ENCODE data around the gene LAPTM4A. TPM values are rescaled to one million over a fixed set of nuclear protein-coding genes. Genes with fewer than 3 reads are reported as not detected.

Gene LAPTM4A
- total RNA-seq, 1 experiment from 2014 or later = 123 TPM

- H3K27me3 ChIP-seq (ENCODE audit: control insufficient read depth, insufficient read depth, low read length) = no peaks in the 10 kb centered on the region
- TF ChIP-seq CTCF (IDR thresholded peaks at IDR 0.05) = no peak
- TF ChIP-seq SIN3A (IDR thresholded peaks at IDR 0.05; ENCODE audit: borderline replicate concordance, insufficient read depth, low read depth, low read length) = no peak
- no peak for TF ChIP-seq POLR2AphosphoS5 (IDR thresholded peaks at IDR 0.05; ENCODE audit: low read depth, low read length)
- no peak for TF ChIP-seq REST (IDR thresholded peaks at IDR 0.05; ENCODE audit: insufficient read depth in 1 of 2, low read depth in 2 of 2, low read length in 1 of 2)
- no peak for TF ChIP-seq TCF7L2 (IDR thresholded peaks at IDR 0.05; ENCODE audit: low read depth, low read length)
- in situ Hi-C loops (cut with HindIII; ENCODE audit: low pct_unique_long_range_greater_than_20kb, low sequenced_read_pairs) (no loop called here), intact Hi-C loops (cut with micrococcal nuclease; ENCODE audit: unreplicated experiment) (no loop called here)
- H3K27ac ChIP-seq (ENCODE audit: low read length) = no peak overlapping the region
- no peaks in the 10 kb centered on the region for H3K9me3 ChIP-seq (ENCODE audit: control insufficient read depth, insufficient read depth, low read depth, low read length)
- no TSS peak for BruUV-seq (replicated peaks)
- peaks cover 15% of the 10 kb centered on the region for H3K4me1 ChIP-seq (ENCODE audit: control insufficient read depth, insufficient read depth, low read length)
- ATAC-seq (no peak), DNase-seq (ENCODE audit: low read depth, low spot score) (no peak)
- POLR2A ChIA-PET = no interaction called here
- H3K4me3 ChIP-seq (ENCODE audit: low read depth in 2 of 2, low read length in 2 of 2) = no peak overlapping the region
- H3K36me3 ChIP-seq (ENCODE audit: control insufficient read depth, insufficient read depth, low read length) = peaks cover 4% of the 10 kb centered on the region; the same call in 1 of the 2 replicates
- CTCF ChIA-PET = no interaction called here
Observed at GRCh38 chr2:20044778-20045177, 6.7 kb downstream of the LAPTM4A start.

GRCh38 chr2:20042531-20042930 is 8.9 kb downstream of the LAPTM4A start:
- Histone ChIP-seq H3K27me3 (ENCODE audit: control insufficient read depth, insufficient read depth, low read length) (no peaks in the 10 kb centered on the region), H3K4me3 (ENCODE audit: low read depth in 2 of 2, low read length in 2 of 2) (no peak overlapping the region), H3K4me1 (ENCODE audit: control insufficient read depth, insufficient read depth, low read length) (no peaks in the 10 kb centered on the region; the same call in 1 of the 2 replicates), H3K27ac (ENCODE audit: low read length) (no peak overlapping the region), H3K9me3 (ENCODE audit: control insufficient read depth, insufficient read depth, low read depth, low read length) (no peaks in the 10 kb centered on the region), H3K36me3 (ENCODE audit: control insufficient read depth, insufficient read depth, low read length) (no peaks in the 10 kb centered on the region; the same call in 1 of the 2 replicates)
- ChIA-PET CTCF (no interaction called here), POLR2A (interaction anchor here (0.7 kb wide), 1 partner anchor 8 kb away, joined by 5 read pairs; no protein-coding TSS in a partner anchor)
- intact Hi-C loops (cut with micrococcal nuclease; ENCODE audit: unreplicated experiment) = no loop called here
- in situ Hi-C loops (cut with HindIII; ENCODE audit: low pct_unique_long_range_greater_than_20kb, low sequenced_read_pairs) = no loop called here
- TF ChIP-seq REST (IDR thresholded peaks at IDR 0.05; ENCODE audit: insufficient read depth in 1 of 2, low read depth in 2 of 2, low read length in 1 of 2) (no peak), CTCF (IDR thresholded peaks at IDR 0.05) (no peak), SIN3A (IDR thresholded peaks at IDR 0.05; ENCODE audit: borderline replicate concordance, insufficient read depth, low read depth, low read length) (no peak), POLR2AphosphoS5 (IDR thresholded peaks at IDR 0.05; ENCODE audit: low read depth, low read length) (no peak), TCF7L2 (IDR thresholded peaks at IDR 0.05; ENCODE audit: low read depth, low read length) (no peak)
- BruUV-seq (replicated peaks) = no TSS peak
- DNase-seq (ENCODE audit: low read depth, low spot score) (no peak), ATAC-seq (no peak)
